ENCODE results near the gene NDEL1.

NDEL1 gene

GRCh38 chr17:8417806-8418205, 17.9 kb upstream of the NDEL1 start:
- no peak for DNase-seq

DNA sequence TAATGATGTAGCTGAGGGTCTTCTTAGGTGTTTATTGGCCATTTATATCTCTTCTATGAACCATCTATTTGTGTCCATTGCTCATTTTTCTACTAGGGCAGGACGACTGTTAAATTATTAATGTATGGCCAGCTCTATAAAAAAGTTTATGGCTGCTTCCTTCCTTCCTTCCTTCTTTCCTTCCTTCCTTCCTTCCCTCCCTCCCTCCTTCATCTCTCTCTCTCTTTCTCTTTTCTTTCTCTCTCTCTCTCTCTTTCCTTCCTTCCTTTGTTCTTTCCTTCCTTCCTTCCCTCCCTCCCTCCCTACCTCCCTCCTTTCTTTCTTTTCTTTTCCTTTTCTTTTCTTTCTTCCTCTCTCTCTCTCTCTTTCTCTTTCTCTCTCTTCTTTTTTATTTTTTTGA, 17.2 kb upstream of the NDEL1 start:
- no peak for DNase-seq

- DNase-seq = no peak
Observed at GRCh38 chr17:8419305-8419704, 16.4 kb upstream of the NDEL1 start.

DNA sequence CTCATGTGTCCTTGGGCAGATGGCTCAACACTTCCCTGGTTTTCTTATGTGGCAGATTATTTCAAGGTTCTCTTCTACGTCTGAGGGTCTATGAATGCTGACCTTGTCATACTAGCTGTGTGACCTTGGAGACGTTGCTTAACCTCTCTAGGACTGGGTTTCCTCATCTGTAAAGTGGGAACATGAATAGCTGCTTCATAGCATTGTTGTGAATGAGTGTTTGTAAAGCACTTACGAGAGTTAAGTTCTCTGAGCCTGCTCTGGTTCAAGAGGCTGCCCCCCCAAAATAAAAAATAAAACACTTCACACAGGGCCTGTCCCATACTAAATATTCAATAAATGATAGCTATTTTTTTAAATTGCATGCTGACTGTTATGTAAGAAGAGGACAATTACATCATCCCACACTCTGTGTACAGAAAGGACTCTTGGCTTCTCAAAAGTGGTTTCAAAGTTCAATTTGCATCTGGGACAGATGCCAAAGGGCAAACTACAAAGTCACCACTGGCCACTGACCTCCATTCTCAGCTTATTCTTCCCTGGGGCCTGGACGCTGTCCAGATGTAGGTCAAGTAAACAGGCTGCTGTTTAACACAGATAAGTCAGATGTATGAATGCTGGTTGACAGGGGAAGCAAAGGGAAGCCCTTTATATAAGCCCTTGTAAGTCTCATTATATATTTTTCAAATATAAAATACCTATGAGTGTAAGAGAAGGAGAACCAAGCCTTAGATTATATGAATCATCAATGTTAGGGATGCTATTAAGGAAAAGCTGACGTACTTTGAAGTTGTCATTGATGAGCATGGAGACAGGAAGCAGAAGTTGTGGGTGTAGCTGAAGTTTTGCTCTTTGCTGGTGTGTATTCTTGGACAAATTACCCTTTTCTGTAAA, 15.4 kb upstream of the NDEL1 start:
- DNase-seq = peak; percentile 34

- DNase-seq = no peak
Observed at GRCh38 chr17:8421571-8421970, 14.1 kb upstream of the NDEL1 start.

DNA sequence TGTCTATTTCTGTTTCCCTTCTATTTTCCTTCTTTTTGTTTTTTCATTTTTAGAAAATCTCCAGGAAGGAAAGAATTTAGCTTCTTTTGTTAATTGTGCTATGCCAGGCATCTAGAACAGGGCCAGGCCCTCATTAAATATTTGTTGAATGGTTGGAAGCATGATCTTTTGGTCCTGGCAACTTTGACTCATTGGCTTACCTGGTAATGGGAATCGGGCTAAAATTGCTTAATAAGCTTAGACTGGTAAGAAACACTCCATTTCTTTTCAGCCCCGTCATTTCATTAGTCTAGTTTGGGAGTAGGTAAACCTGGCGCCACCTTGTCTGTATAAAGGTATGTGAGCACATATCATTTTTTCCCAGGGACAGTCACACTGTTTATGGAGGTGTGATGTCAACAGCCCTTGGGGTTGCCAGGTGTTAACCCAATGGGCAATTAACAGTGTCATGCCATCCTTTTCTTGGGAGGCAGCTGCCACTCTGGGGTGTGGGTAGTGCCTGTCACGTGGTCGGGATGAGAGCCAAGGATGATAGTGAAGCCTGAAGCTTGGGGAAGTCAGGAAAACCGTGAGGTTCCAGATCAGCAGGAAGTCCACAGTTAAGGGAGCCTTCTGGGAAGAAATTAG, 9.5 kb upstream of the NDEL1 start:
- no peak for DNase-seq

DNA sequence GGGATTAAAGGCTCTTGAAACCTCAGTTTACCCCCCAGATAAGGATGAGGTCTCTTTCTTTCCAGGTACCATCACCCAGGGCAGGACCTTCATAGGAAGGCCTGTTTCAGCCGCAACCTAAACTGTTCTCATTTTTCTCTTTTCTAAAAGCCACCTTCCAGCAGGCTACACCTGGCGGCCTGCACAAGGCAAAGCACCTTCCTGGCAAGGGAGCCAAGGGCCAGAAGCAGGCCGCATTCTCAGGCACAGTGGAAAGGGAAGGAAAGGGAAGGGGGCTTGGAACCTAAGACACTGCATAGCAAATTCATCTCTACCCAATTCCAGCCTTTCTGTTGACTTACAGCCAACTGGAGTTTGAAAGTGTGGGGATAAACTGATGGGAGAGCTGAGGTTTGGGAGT, 8.9 kb upstream of the NDEL1 start:
- no peak for DNase-seq

DNA sequence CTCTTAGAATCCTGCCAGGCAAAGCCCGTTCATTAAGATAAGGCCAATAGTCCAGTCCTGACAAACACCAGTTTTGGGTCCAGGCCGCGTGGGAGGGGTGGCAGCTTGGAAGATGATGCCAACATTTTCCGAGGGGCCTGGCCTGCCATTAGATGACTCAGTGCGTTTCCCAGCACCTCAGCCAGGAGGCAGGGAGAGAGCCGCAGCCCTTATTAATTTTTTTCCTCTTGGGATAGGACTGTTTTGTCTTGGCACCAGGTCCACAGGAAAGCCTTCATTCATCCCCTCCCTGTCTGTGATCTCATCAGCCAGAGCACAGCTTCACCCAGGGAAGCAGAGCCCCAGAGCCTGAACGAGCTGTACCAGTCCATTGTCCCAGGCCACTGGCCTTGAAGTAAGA, 4.7 kb upstream of the NDEL1 start:
- DNase-seq = peak; percentile 29

GRCh38 chr17:8436169-8436843, 622 bp downstream of the NDEL1 start:
- DNase-seq = peak; percentile 63

DNA sequence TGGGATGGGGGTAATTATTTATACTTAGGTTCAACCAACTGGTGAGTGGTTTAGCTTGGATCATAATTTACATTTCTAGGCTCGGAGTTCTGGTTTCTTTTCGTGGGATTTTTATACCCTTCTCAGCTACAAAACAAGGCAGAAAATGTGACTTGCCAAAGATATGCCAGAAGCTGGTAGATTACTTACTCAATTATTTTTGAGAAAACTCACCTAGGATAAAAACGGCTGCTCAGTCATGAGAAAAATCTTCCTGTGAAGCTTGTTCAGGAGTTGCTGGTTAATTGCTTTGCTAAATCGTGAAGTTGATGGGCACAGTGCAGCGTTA, 1.1 kb downstream of the NDEL1 start:
- no peak for DNase-seq

GRCh38 chr17:8438441-8438840, 2.8 kb downstream of the NDEL1 start:
- no peak for DNase-seq

- no peak for DNase-seq
Observed at GRCh38 chr17:8439681-8440080, 4.0 kb downstream of the NDEL1 start.

- no peak for DNase-seq
Observed at GRCh38 chr17:8441690-8442089, 6.0 kb downstream of the NDEL1 start.

- DNase-seq = no peak
Observed at GRCh38 chr17:8442310-8442709, 6.6 kb downstream of the NDEL1 start.

- no peak for DNase-seq
Observed at GRCh38 chr17:8443756-8444155, 8.1 kb downstream of the NDEL1 start.

DNA sequence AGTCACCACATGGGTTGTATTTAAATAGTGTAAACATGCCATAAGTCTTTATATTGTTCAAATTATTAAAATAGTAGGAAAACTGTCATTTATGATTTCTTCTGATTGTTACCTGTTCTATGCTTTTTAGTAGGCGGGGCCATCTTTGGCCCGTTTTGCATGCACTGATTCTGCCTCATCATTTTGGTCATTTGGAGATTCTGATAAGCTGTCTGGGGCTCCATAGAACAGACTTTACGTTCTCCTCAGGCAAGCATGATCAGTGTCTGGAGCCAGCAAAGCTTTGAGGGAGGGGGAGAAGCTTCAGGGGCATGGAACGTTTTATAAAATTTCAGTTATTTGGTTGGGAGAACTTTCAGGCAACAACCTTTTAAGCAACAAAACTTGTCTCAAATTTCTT, 8.8 kb downstream of the NDEL1 start:
- no peak for DNase-seq

DNA sequence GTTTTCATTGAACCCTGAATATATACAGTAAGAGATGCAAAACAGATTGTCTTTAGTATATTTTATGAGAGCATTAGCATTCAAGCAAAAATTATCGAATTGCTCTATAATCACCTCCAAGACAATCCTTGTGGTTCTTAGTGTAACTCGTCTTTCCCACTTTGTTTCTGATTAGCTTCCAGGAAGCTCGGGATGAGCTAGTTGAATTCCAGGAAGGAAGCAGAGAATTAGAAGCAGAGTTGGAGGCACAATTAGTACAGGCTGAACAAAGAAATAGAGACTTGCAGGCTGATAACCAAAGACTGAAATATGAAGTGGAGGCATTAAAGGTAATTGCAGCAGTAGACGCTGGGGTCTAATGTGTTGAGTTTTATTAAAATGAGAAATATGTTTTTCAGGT, 9.9 kb downstream of the NDEL1 start:
- no peak for DNase-seq

DNA sequence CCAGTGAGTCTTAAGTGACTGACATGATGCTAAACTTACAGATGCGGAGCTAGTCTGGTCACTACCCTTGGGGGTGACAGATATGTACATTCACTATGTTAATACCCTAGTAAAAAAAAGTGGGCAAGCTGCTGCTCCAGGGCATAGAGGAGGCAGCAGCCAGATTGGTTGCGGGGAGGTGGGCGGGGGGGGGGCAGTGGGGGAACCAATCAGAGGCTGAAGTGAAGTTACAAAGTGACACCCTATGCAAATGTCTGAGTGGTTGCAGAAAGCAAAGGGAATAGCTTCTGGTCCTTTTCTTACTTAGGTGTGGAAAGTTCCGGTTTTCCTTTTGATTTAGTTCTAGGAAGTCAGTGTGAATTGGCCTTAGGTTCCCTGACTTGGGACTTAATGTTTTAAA, 12.1 kb downstream of the NDEL1 start:
- DNase-seq = no peak

DNA sequence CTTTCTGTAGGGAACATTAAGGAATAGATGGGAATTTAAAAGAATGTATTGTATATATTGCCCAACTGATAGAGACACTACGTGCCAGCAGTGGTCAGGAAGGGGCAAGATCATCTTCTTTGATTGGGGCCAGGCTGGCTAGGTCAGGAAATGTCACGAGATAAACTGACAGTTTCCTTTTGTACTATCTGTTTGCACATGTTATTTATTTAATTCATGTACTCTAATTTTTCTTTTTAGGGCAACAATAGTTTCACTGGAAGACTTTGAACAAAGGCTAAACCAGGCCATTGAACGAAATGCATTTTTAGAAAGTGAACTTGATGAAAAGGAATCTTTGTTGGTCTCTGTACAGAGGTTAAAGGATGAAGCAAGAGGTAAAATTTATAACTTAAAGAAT, 12.6 kb downstream of the NDEL1 start:
- no peak for DNase-seq

GRCh38 chr17:8451933-8452614, 16.4 kb downstream of the NDEL1 start:
- no peak for DNase-seq

DNA sequence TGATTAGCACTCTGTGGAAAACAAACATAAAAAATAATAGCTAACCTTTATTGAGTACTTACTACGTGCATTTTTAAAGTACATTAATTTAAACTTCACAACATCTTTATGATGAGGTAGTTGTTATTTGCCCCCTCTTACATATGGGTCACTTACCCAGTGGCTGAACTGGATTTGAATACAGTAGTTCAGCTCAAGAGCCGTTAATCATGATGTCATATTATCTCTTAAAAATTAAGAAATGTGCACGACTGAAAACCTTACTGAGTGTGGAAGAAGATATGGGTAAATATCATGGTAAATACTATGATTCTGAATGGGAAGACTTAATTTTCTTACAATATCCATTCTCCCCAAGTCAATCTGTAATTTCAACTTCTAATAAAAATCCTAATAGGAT, 17.6 kb downstream of the NDEL1 start:
- DNase-seq = no peak

DNA sequence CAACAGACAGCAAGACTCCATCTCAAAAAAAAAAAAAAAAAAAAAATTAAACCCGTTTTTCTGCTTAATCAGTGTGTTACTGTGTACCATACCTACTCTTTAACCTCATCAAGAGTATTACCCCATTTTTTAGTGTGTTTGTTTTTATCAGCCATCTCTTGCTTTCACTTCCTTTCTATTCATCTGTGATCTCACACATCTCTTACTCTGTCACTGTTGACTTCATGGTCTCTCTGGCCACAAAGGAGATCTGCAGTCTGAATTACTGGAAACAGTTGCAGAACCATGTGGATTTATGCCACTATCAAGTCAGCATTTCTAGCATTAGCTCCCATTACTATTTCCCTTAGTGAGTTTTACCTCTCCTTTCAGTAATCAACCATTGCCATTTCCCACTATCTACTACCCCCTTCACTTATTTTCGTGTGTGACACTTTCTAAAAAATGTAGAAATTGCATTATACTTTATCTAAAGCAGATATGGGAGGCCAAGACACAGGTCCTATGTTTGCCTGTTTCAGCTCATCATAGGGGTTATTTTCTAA, 20.1 kb downstream of the NDEL1 start:
- no peak for DNase-seq

DNA sequence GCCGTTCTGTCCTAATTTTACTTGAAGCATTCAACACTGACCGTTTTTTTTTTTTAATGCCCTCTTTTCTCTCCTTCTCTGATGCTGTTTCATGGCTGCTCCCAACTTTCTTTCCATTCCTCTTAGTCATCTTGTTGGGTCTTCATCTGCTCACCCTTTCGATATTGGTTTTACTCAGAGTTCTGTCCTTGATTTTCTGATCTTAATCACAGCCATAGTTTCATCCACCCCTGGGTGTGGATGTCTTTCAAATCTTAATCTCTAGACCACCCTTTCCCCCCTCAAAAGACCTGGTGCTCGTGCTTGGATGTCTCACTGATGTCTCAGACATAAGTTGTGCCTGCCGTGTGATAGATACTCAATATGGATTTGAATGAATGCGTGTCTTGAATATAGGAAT, 22.4 kb downstream of the NDEL1 start:
- DNase-seq = no peak

All from EL (cell line).